Measurements from ENCODE around the gene TAS2R40. TPM values are rescaled to one million over a fixed set of nuclear protein-coding genes. Genes with fewer than 3 reads are reported as not detected.
"Not testable (repeated sequence)": the region's sequence is repeated elsewhere in the genome, so short reads cannot be mapped to it uniquely, and the experiment has no call there.

TAS2R40 gene
- total RNA-seq, 1 donor from 2014 or later: not detected

- H3K9me3 Mint-ChIP-seq: peaks cover 4% of the 10 kb centered on the region
- Histone ChIP-seq H3K79me2 (ENCODE audit: low read depth) (no peaks in the 10 kb centered on the region), H3K36me3 (no peaks in the 10 kb centered on the region), H3K9me3 (ENCODE audit: low read depth) (no peaks in the 10 kb centered on the region), H3K27me3 (no peaks in the 10 kb centered on the region), H3K4me3 (no peak overlapping the region), H3K4me2 (no peak overlapping the region), H2AFZ (replicated peaks) (no peak overlapping the region), H3K4me1 (no peaks in the 10 kb centered on the region), H4K20me1 (ENCODE audit: low read depth) (no peaks in the 10 kb centered on the region), H3F3A (ENCODE audit: low read depth) (peaks cover 4% of the 10 kb centered on the region), H3K9ac (no peak overlapping the region), H3K27ac (no peak overlapping the region)
- peaks cover 10% of the 10 kb centered on the region for H3K4me1 Mint-ChIP-seq
- TF ChIP-seq CTCF (IDR thresholded peaks at IDR 0.05) (no peak), EZH2phosphoT487 (IDR thresholded peaks at IDR 0.05) (no peak), EZH2 (IDR thresholded peaks at IDR 0.05) (no peak)
- H3K4me3 Mint-ChIP-seq: no peak overlapping the region
- peaks cover 8% of the 10 kb centered on the region for H3K36me3 Mint-ChIP-seq
- H3K27me3 Mint-ChIP-seq (ENCODE audit: insufficient read depth, low read depth): peaks cover 3% of the 10 kb centered on the region
- no peak overlapping the region for H3K27ac Mint-ChIP-seq
- DNase-seq (ENCODE audit: low spot score): no peak
Measured at GRCh38 chr7:143259765-143260164, 37.9 kb downstream of the TAS2R40 start.

GRCh38 chr7:143261901-143262300 is 40.1 kb downstream of the TAS2R40 start:
- H3K4me3 Mint-ChIP-seq: peak overlapping the region; percentile 64
- Histone ChIP-seq H3K79me2 (ENCODE audit: low read depth) (no peaks in the 10 kb centered on the region), H3F3A (ENCODE audit: low read depth) (peaks cover 4% of the 10 kb centered on the region), H4K20me1 (ENCODE audit: low read depth) (no peaks in the 10 kb centered on the region), H3K9me3 (ENCODE audit: low read depth) (no peaks in the 10 kb centered on the region), H3K4me2 (no peak overlapping the region), H3K9ac (no peak overlapping the region), H2AFZ (replicated peaks) (no peak overlapping the region), H3K27me3 (no peaks in the 10 kb centered on the region), H3K27ac (no peak overlapping the region), H3K36me3 (no peaks in the 10 kb centered on the region), H3K4me1 (no peaks in the 10 kb centered on the region), H3K4me3 (no peak overlapping the region)
- H3K27me3 Mint-ChIP-seq (ENCODE audit: insufficient read depth, low read depth): peaks cover 3% of the 10 kb centered on the region
- peaks cover 4% of the 10 kb centered on the region for H3K9me3 Mint-ChIP-seq
- no peak for DNase-seq (ENCODE audit: low spot score)
- peaks cover 10% of the 10 kb centered on the region for H3K4me1 Mint-ChIP-seq
- H3K36me3 Mint-ChIP-seq: peaks cover 8% of the 10 kb centered on the region
- TF ChIP-seq EZH2 (IDR thresholded peaks at IDR 0.05): no peak
- TF ChIP-seq EZH2phosphoT487 (IDR thresholded peaks at IDR 0.05): no peak
- no peak for TF ChIP-seq CTCF (IDR thresholded peaks at IDR 0.05)
- no peak overlapping the region for H3K27ac Mint-ChIP-seq

- no peak within 1 kb of the TSS for H3K27ac ChIP-seq
- H3K79me2 ChIP-seq (ENCODE audit: low read depth): no peaks in the 10 kb centered on the region
- TF ChIP-seq EZH2 (IDR thresholded peaks at IDR 0.05) (no peak), EZH2phosphoT487 (IDR thresholded peaks at IDR 0.05) (no peak), CTCF (IDR thresholded peaks at IDR 0.05) (no peak)
- H3K4me1 ChIP-seq: no peaks in the 10 kb centered on the region
- peaks cover 8% of the 10 kb centered on the region for H3K36me3 Mint-ChIP-seq
- H3K4me3 ChIP-seq: peak within 1 kb of the TSS; percentile 85
- peak; percentile 79 for DNase-seq (ENCODE audit: low spot score)
- peak within 1 kb of the TSS; percentile 100 for H2AFZ ChIP-seq (replicated peaks)
- no peaks in the 10 kb centered on the region for H3K27me3 ChIP-seq
- H3K27me3 Mint-ChIP-seq (ENCODE audit: insufficient read depth, low read depth): peaks cover 3% of the 10 kb centered on the region
- H3K36me3 ChIP-seq: no peaks in the 10 kb centered on the region
- H3K4me2 ChIP-seq: peak within 1 kb of the TSS; percentile 97
- peaks cover 10% of the 10 kb centered on the region for H3K4me1 Mint-ChIP-seq
- H3K9me3 Mint-ChIP-seq: peaks cover 4% of the 10 kb centered on the region
- peak within 1 kb of the TSS; percentile 83 for H3K4me3 Mint-ChIP-seq
- H3K27ac Mint-ChIP-seq: peak within 1 kb of the TSS; percentile 90
- no peaks in the 10 kb centered on the region for H4K20me1 ChIP-seq (ENCODE audit: low read depth)
- no peaks in the 10 kb centered on the region for H3K9me3 ChIP-seq (ENCODE audit: low read depth)
- H3K9ac ChIP-seq: peak within 1 kb of the TSS; percentile 43
- peaks cover 4% of the 10 kb centered on the region for H3F3A ChIP-seq (ENCODE audit: low read depth)
Measured at GRCh38 chr7:143263266-143264195, 41.7 kb downstream of the TAS2R40 start, which contains the start of gene GSTK1. GSTK1 (plus strand) TSS chr7:143263441; CDS start chr7:143263514, 73 bp downstream.

GRCh38 chr7:143264196-143264568 is 42.3 kb downstream of the TAS2R40 start:
- H3K27ac ChIP-seq; DNase-seq (ENCODE audit: low spot score); H3K27me3 ChIP-seq; H3K27me3 Mint-ChIP-seq (ENCODE audit: insufficient read depth, low read depth); H4K20me1 ChIP-seq (ENCODE audit: low read depth); H3K79me2 ChIP-seq (ENCODE audit: low read depth); H3K4me1 ChIP-seq; H3K4me1 Mint-ChIP-seq; H3K9me3 Mint-ChIP-seq; H3K36me3 ChIP-seq; H3K9me3 ChIP-seq (ENCODE audit: low read depth); H3K36me3 Mint-ChIP-seq; H3F3A ChIP-seq (ENCODE audit: low read depth); H2AFZ ChIP-seq (replicated peaks); H3K9ac ChIP-seq; H3K27ac Mint-ChIP-seq: not testable (repeated sequence)
- H3K4me3 Mint-ChIP-seq: peak overlapping the region; percentile 83
- H3K4me2 ChIP-seq: peak overlapping the region; percentile 97
- peak overlapping the region; percentile 85 for H3K4me3 ChIP-seq

All from neural progenitor cell (in vitro differentiated cells).